Fibroblast of skin of back (primary cell): ENCODE measurements around the gene ETFB.
A peak's percentile ranks its signal among the peaks of the same experiment; 100 is the strongest.

Experiments
- DNase-seq: peaks from one replicate; pipeline ENCODE4 v3.0.0-alpha.2; 2013

Gene ETFB

GRCh38 chr19:51351266-51351990 is 14.8 kb downstream of the ETFB start:
- no peak for DNase-seq

- DNase-seq: no peak
These were observed 18.8 kb downstream of the ETFB start for GRCh38 chr19:51347209-51347928.

GRCh38 chr19:51346742-51347141 is 19.4 kb downstream of the ETFB start:
- no peak for DNase-seq

GRCh38 chr19:51345076-51345620 is 21.0 kb downstream of the ETFB start:
- no peak for DNase-seq

- DNase-seq: no peak
These were observed 23.3 kb downstream of the ETFB start for GRCh38 chr19:51342631-51343569.

- no peak for DNase-seq
These were observed 24.1 kb downstream of the ETFB start, which contains the start of gene VSIG10L for GRCh38 chr19:51341976-51342580. TSS of gene VSIG10L (minus strand) at chr19:51342139. CDS start at chr19:51342124, 15 bp downstream.

- no peak for DNase-seq
These were observed 25.1 kb downstream of the ETFB start for GRCh38 chr19:51341066-51341465.

- peak; percentile 96 for DNase-seq
These were observed 26.2 kb downstream of the ETFB start for GRCh38 chr19:51339687-51340656.

GRCh38 chr19:51339313-51339686 is 26.9 kb downstream of the ETFB start:
- peak; percentile 7 for DNase-seq

- peak; percentile 72 for DNase-seq
These were observed 27.4 kb downstream of the ETFB start for GRCh38 chr19:51338563-51339312.

- DNase-seq: no peak
These were observed 28.2 kb downstream of the ETFB start for GRCh38 chr19:51337861-51338562.

- DNase-seq: no peak
These were observed 28.9 kb downstream of the ETFB start for GRCh38 chr19:51337141-51337860.

GRCh38 chr19:51333836-51334460 is 32.2 kb downstream of the ETFB start:
- DNase-seq: no peak

GRCh38 chr19:51331716-51332115 is 34.5 kb downstream of the ETFB start:
- no peak for DNase-seq

GRCh38 chr19:51331193-51331592 is 35.0 kb downstream of the ETFB start:
- DNase-seq: no peak

GRCh38 chr19:51330366-51330765 is 35.8 kb downstream of the ETFB start:
- DNase-seq: no peak

GRCh38 chr19:51329411-51329810 is 36.8 kb downstream of the ETFB start:
- DNase-seq: no peak
